Measurements from ENCODE around the gene IGSF8. TPM values are rescaled to one million over a fixed set of nuclear protein-coding genes. Genes with fewer than 3 reads are reported as not detected.

IGSF8 gene
- total and polyA plus RNA-seq, 2 of the 8 experiments (the other 6 are each of a cell fraction or from before 2014, with no cell fraction given) = 69.6 to 132 TPM

DNA sequence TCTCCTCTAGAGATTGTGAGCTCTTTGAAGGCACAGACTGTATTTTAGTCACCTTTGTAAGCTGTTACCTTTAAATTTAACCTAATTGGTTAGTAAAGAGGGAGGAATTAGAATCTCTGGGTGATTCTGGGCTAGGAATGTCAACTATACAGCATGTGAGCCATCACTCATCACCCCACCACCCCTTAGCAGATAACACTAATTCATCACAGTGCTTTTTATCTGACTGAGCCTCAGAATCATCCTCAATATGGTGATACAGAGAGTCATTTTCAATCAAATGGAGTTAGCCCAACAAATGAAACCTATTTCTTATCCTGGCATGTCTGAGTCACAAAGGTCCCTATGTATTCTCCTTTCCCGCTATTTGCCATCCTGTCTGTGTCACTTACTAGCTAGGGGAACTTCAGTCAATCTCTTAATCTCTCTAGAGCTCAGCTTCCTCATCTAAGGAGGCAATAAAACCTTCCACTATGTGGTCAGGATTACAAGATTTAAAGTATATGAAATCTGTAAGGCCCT lies 41.7 kb downstream of the IGSF8 start:
- Histone ChIP-seq H2AK5ac (ENCODE audit: low read depth, low read length) (no peak overlapping the region), H3K4me2 (ENCODE audit: insufficient read depth in 1 of 2, low read depth in 2 of 2, low read length in 2 of 2) (no peak overlapping the region), H3K18ac (ENCODE audit: extremely low read depth, low read length) (no peak overlapping the region), H2BK5ac (ENCODE audit: low read depth, low read length) (no peak overlapping the region), H3K4me3 (ENCODE audit: extremely low read depth in 1 of 4, insufficient read depth in 2 of 4, low read depth in 3 of 4, low read length in 4 of 4) (no peak overlapping the region), H3K79me2 (ENCODE audit: control insufficient read depth in 1 of 2, insufficient read depth in 2 of 2, low read length in 2 of 2) (no peaks in the 10 kb centered on the region), H4K20me1 (replicated peaks in 1 of 2; ENCODE audit: control insufficient read depth in 1 of 2, insufficient read depth in 2 of 2, low read length in 2 of 2) (no peaks in the 10 kb centered on the region), H2AFZ (ENCODE audit: low read length) (no peak overlapping the region), H3K27me3 (replicated peaks in 1 of 4; ENCODE audit: control insufficient read depth in 3 of 4, extremely low read depth in 1 of 4, insufficient read depth in 3 of 4, low read length in 3 of 4) (peaks cover 0 to 3% (median under 1%) of the 10 kb centered on the region in 4 experiments; a peak in 3 of 7 replicates), H3K36me3 (ENCODE audit: control insufficient read depth in 2 of 4, insufficient read depth in 4 of 4, low read length in 3 of 4) (no peaks in the 10 kb centered on the region), H3K23me2 (ENCODE audit: low read depth, low read length) (no peaks in the 10 kb centered on the region), H3K23ac (ENCODE audit: insufficient read length) (no peak overlapping the region), H3K79me1 (ENCODE audit: low read depth, low read length) (no peaks in the 10 kb centered on the region), H3K4me1 (replicated peaks in 1 of 4; ENCODE audit: control insufficient read depth in 3 of 4, insufficient read depth in 4 of 4, low read length in 3 of 4) (peaks cover 0 to 6% (median 3%) of the 10 kb centered on the region in 4 experiments; a peak in 6 of 7 replicates), H4K91ac (replicated peaks; ENCODE audit: insufficient read length, low read length) (no peak overlapping the region), H2BK20ac (ENCODE audit: low read length) (no peak overlapping the region), H4K8ac (ENCODE audit: extremely low read depth, insufficient read depth, low read length) (no peak overlapping the region), H3K56ac (replicated peaks; ENCODE audit: insufficient read length, low read depth, low read length) (no peak overlapping the region), H3K9ac (replicated peaks in 1 of 4; ENCODE audit: extremely low read depth in 1 of 4, low read depth in 3 of 4, low read length in 3 of 4) (no peak overlapping the region), H2BK120ac (replicated peaks; ENCODE audit: low read depth, low read length) (no peak overlapping the region), H3K14ac (ENCODE audit: insufficient read length) (no peak overlapping the region), H4K5ac (ENCODE audit: insufficient read length, low read depth, low read length) (no peak overlapping the region), H3K9me3 (ENCODE audit: insufficient read depth in 2 of 2, low read depth in 1 of 2, low read length in 1 of 2) (no peaks in the 10 kb centered on the region), H3K4ac (replicated peaks; ENCODE audit: insufficient read length, low read depth, low read length) (no peak overlapping the region), H2BK12ac (ENCODE audit: low read depth, low read length) (no peak overlapping the region), H2BK15ac (ENCODE audit: low read length) (no peak overlapping the region), H3K27ac (ENCODE audit: low read depth, low read length) (no peak overlapping the region)
- no peak for DNase-seq (ENCODE audit: low read depth in 1 of 2, low spot score in 2 of 2)
- FAIRE-seq = no peak
- 89% methylated on average over 1 of the region's 1 CpG; no CpG with 5 or more reads in 1 of the 2 experiments for WGBS, 2 experiments (ENCODE audit: extremely low coverage in 1 of 2, insufficient coverage in 1 of 2, insufficient read length in 1 of 2, insufficient replicate concordance in 2 of 2, low coverage in 1 of 2, low lambda C conversion rate in 2 of 2, missing lambda C conversion rate in 1 of 2)
- CTCF ChIA-PET (ENCODE audit: partially characterized antibody) = interaction anchor here (0.6 to 50.1 kb wide), 6 partner anchors 1 to 229 kb away, joined by 3 to 1874 read pairs (median 10); partner anchors contain the start of genes IGSF8, KCNJ10, KCNJ9 and PIGM
- POLR2A ChIA-PET (ENCODE audit: partially characterized antibody) = interaction anchor here (1.4 kb wide), 1 partner anchor 25 kb away, joined by 3 read pairs; the partner anchor contains the start of gene KCNJ9
- TF ChIP-seq SP4 (IDR thresholded peaks at IDR 0.05; ENCODE audit: low read length) (no peak), ZNF274 (IDR thresholded peaks at IDR 0.05; ENCODE audit: borderline replicate concordance, extremely low read depth, low read length) (no peak), KDM5A (IDR thresholded peaks at IDR 0.05; ENCODE audit: low read length) (no peak), GTF2F1 (IDR thresholded peaks at IDR 0.05; ENCODE audit: borderline replicate concordance, low read depth, low read length) (no peak), CEBPB (IDR thresholded peaks at IDR 0.05; ENCODE audit: low read depth, low read length) (no peak), GABPA (IDR thresholded peaks at IDR 0.05; ENCODE audit: borderline replicate concordance, insufficient read depth, low read length) (no peak), TBP (IDR thresholded peaks at IDR 0.05; ENCODE audit: low read depth, low read length) (no peak), POLR2A (IDR thresholded peaks at IDR 0.05; ENCODE audit: control extremely low read depth in 1 of 2, low read depth in 2 of 2, low read length in 2 of 2) (no peak), TAF7 (optimal IDR thresholded peaks at IDR 0.05; ENCODE audit: borderline replicate concordance, low read depth, low read length) (no peak), SP2 (IDR thresholded peaks at IDR 0.05; ENCODE audit: low read length) (no peak), EZH2 (IDR thresholded peaks at IDR 0.05; ENCODE audit: low read depth, low read length, severe bottlenecking) (no peak), USF2 (IDR thresholded peaks at IDR 0.05; ENCODE audit: low read length) (no peak)
- TF ChIP-seq, protein P1, sequence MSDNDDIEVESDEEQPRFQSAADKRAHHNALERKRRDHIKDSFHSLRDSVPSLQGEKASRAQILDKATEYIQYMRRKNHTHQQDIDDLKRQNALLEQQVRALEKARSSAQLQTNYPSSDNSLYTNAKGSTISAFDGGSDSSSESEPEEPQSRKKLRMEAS (IDR thresholded peaks at IDR 0.05) = no peak

All from H1 (cell line).